Activated T-cell treated with anti-CD3 and anti-CD28 coated beads, Interleukin-2, amount 50 U/mL, for 1 hour (primary cell): ENCODE results near the gene EHMT1.

ENCODE experiments used
- DNase-seq: peaks from one replicate; pipeline ENCODE4 v3.0.0-alpha.2; 2020

The EHMT1 gene

GRCh38 chr9:137647096-137647714 lies 28.4 kb downstream of the EHMT1 start:
- DNase-seq: no peak

GRCh38 chr9:137648396-137648795 lies 29.6 kb downstream of the EHMT1 start:
- DNase-seq: no peak

GRCh38 chr9:137649553-137649952 lies 30.7 kb downstream of the EHMT1 start:
- DNase-seq: no peak

GRCh38 chr9:137650259-137650658 lies 31.5 kb downstream of the EHMT1 start:
- DNase-seq: no peak

- no peak for DNase-seq
Observed at GRCh38 chr9:137650779-137651178, 32.0 kb downstream of the EHMT1 start.

- no peak for DNase-seq
Observed at GRCh38 chr9:137656416-137656815, 37.6 kb downstream of the EHMT1 start.

GRCh38 chr9:137657606-137658005 lies 38.8 kb downstream of the EHMT1 start:
- DNase-seq: no peak

GRCh38 chr9:137658781-137659180 lies 40.0 kb downstream of the EHMT1 start:
- no peak for DNase-seq

- DNase-seq: no peak
Observed at GRCh38 chr9:137660144-137660543, 41.3 kb downstream of the EHMT1 start.

- no peak for DNase-seq
Observed at GRCh38 chr9:137663584-137663983, 44.8 kb downstream of the EHMT1 start.

GRCh38 chr9:137664676-137665075 lies 45.9 kb downstream of the EHMT1 start:
- no peak for DNase-seq

GRCh38 chr9:137665226-137665625 lies 46.4 kb downstream of the EHMT1 start:
- no peak for DNase-seq

GRCh38 chr9:137665697-137666512 lies 47.1 kb downstream of the EHMT1 start:
- no peak for DNase-seq

GRCh38 chr9:137666513-137666822 lies 47.7 kb downstream of the EHMT1 start:
- DNase-seq: no peak

GRCh38 chr9:137666955-137667670 lies 48.3 kb downstream of the EHMT1 start:
- DNase-seq: no peak

GRCh38 chr9:137668203-137668602 lies 49.4 kb downstream of the EHMT1 start:
- no peak for DNase-seq

- DNase-seq: no peak
Observed at GRCh38 chr9:137669261-137669672, 50.5 kb downstream of the EHMT1 start.

GRCh38 chr9:137670391-137671195 lies 51.8 kb downstream of the EHMT1 start:
- DNase-seq: no peak

- DNase-seq: no peak
Observed at GRCh38 chr9:137671196-137671538, 52.4 kb downstream of the EHMT1 start.

- DNase-seq: no peak
Observed at GRCh38 chr9:137671721-137672120, 52.9 kb downstream of the EHMT1 start.

GRCh38 chr9:137672907-137673791 lies 54.3 kb downstream of the EHMT1 start:
- DNase-seq: no peak

GRCh38 chr9:137673886-137674285 lies 55.1 kb downstream of the EHMT1 start:
- DNase-seq: no peak
